GM19239 (cell line): ENCODE results near the gene SNX24.
"Not testable (repeated sequence)": the region's sequence is repeated elsewhere in the genome, so short reads cannot be mapped to it uniquely, and the experiment has no call there.

Experiments
- DNase-seq: peaks from one replicate; pipeline ENCODE4 v3.0.0; 2011; ENCODE audit warnings: low spot score; ENCODE audit not compliant: insufficient read length
- FAIRE-seq: peaks from 2 replicates; lab custom pipeline; 2011; peaks lifted over from hg19 to GRCh38; lab: Jason Lieb, UNC

SNX24 gene

DNA sequence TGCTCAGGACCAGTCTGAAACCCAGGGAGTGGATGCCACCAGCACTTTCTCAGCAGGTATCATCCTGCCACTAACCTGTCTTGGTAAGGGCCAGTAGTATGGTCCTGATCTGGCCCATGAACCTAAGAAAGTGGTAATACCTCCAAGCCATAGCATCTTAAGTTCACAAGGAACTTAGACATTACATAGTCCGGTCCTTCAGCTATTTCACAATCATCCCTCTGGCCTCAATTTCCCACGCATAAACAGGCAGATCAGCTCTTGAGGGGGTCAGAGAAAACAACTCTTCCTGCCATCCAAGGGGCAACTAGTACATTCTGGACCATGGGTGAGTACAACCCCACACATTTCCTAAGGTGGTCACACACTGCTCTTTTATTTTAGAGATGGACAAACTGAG is 102.9 kb downstream of the SNX24 start:
- peak; percentile 26 for FAIRE-seq

GRCh38 chr5:122951658-122952057 is 106.2 kb downstream of the SNX24 start:
- DNase-seq = no peak
- no peak for FAIRE-seq

More for the DNA sequence above, 102.9 kb downstream of the SNX24 start:
- no peak for DNase-seq

DNA sequence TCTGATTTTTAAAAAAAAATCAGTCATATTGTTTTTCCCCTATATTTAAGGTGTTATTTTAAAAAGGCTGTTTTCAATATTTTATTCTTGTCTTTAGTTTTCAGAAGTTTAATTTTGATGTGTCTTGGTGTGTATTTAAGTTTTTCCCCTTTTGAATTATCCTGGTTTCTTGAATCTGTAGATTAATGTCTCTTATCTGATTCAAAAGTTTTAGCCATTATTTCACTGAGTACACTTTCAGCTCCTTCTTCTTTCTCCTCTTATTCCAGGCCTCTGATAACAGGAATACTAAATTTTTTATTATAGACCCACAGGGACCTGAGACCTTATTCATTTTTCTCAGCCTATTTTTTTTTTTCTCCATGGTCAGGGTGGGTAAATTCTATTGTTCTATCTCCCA is 109.3 kb downstream of the SNX24 start:
- DNase-seq (no peak), FAIRE-seq (no peak)

GRCh38 chr5:122957457-122957856 is 112.0 kb downstream of the SNX24 start:
- FAIRE-seq (no peak), DNase-seq (no peak)

DNA sequence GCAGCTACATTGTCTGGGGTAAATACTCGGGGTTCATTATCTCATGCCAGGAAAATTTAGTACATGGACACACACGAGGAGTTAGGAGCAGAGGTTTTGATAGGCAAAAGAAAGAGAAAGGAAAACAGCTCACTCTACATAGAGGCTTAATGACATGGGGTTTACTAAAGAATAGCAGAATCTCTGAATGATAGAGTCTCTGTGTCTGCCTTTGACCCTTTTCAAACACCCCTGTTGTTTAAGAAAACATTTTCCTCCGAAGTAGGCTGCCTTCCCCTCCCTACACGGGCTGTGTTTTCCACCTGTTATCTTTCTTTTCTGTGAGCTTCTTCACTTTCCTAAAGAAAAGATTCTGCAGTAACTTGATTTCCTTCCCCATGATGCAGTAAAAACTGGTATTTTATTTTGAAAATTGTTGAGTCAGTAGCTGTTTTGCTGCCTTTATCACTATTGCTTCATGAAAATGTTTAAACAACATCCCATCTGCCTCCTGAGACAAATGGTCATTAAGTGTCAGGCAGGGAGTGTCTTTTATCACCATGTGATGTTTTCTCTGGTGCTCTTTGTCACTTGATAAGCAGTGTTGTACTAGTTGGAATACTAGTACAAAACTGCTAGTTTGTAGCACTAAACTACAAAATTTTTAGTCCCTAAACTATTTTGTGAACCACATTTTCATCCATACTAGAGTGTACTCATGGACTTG is 114.5 kb downstream of the SNX24 start:
- FAIRE-seq (no peak), DNase-seq (no peak)

DNA sequence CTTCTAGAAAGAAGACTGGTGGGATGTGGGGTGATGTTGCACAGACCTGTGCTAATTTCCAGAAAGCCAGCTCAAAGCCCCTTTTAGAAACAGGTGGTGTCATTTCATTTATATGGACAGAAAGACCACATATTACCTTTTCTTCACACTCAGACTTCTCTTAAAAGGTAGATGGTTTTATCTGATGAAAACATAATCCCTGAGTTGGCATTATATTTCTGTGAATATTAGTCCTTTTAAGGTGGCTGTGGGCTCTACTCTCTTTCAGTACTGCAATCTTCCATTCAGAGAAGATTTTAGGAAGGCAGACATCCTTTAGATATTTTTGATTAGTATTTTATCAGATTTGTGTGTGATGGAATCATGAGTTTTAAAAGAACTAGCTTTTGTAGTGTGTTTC is 117.9 kb downstream of the SNX24 start:
- FAIRE-seq (no peak), DNase-seq (no peak)

- DNase-seq = no peak
- FAIRE-seq = no peak
Measured at GRCh38 chr5:122965111-122965510, 119.7 kb downstream of the SNX24 start.

GRCh38 chr5:122967085-122967484 is 121.7 kb downstream of the SNX24 start:
- DNase-seq = no peak
- FAIRE-seq = peak; percentile 82

- FAIRE-seq (peak; percentile 98), DNase-seq (peak; percentile 28)
Measured at GRCh38 chr5:122967625-122968024, 122.2 kb downstream of the SNX24 start.

- not testable (repeated sequence) for DNase-seq, FAIRE-seq
Measured at GRCh38 chr5:122968056-122968455, 122.6 kb downstream of the SNX24 start.

DNA sequence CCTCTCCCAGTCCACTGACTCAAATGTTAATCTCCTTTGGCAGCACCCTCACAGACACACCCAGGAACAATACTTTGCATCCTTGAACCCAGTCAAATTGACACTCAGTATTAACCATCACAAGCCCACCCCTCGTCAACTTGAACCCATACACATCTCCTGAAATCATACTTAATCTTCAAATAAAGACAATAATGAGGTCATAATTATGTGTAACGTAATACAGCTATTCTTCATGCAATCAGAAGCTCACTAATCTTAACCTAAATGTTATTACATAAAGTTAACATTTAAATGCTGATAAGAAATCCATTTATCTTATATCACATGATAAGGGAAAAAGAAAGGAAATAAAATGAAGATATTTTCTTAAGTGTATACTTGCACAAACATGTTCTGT is 125.9 kb downstream of the SNX24 start:
- DNase-seq (no peak), FAIRE-seq (no peak)

- FAIRE-seq = no peak
- no peak for DNase-seq
Measured at GRCh38 chr5:122972877-122973276, 127.5 kb downstream of the SNX24 start.

GRCh38 chr5:122973759-122974158 is 128.3 kb downstream of the SNX24 start:
- FAIRE-seq, DNase-seq: not testable (repeated sequence)

GRCh38 chr5:122974251-122974650 is 128.8 kb downstream of the SNX24 start:
- not testable (repeated sequence) for DNase-seq, FAIRE-seq

DNA sequence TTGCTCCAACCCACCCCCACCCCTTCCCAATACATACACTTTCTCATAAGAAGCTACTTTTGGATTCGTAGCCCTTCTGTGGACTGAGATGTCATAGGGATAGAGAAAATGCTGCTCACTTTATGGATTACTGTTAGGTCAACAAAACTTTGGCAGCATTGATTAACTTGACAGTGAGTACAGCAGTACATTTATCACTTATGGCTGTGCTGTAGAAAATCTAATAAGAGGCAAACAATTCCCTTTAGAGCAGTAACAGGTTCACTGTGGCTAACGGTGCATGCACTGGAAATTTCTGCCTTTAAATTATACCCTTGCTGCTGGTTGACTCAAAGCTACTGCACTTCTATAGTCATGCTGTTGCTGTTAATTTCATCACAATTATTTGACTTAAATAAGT is 131.9 kb downstream of the SNX24 start:
- FAIRE-seq (no peak), DNase-seq (no peak)

GRCh38 chr5:122978068-122978467 is 132.7 kb downstream of the SNX24 start:
- no peak for DNase-seq
- no peak for FAIRE-seq

DNA sequence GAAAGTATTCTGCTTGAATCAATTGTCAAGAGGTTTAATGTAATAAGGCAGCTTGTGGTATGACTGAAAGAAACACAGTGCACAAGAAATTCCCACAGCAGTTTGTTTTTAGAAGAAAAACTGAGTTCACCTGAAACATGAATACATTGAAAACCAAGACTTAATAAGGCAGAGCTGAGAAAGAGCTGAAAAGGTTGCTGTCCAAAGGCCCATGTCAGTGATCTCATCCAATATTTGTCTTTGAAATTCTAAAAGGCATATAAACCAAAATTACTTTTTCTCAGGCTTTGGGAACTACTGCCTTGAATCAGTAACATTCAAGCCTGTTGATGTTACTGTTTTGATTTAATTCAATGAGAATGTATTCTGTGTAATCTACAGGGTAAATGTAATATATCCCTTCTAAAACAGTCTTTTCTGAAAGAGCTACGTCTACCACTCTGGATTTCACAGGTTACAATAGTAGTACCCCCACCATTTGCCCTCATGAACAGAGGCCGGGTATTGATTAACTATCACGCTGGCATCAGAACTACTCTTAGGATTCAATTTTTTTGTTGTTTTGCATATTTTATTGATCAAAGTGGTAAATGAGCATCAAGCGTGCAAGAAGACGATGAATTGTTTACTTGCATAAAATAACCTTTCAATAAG is 133.4 kb downstream of the SNX24 start:
- DNase-seq (no peak), FAIRE-seq (no peak)

GRCh38 chr5:122981846-122982245 is 136.4 kb downstream of the SNX24 start:
- FAIRE-seq = no peak
- no peak for DNase-seq

DNA sequence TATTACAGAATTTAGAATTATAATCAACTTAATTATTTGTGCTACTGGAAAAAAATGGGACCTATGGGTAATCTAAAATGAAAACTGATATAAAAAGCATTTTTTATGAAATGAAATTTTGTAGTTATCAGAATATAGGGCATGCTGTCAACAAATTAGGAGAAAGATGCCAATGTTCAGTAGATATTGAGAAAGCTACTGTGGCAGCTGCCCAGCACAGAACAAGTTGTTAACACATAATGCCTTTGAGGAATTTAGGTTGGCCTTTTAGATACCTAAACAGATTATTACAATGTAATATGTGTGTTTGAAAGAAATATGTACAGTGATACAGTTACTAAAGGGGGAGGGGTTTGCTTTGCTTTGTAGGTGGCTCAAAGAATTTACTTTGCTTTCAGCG is 137.0 kb downstream of the SNX24 start:
- FAIRE-seq (no peak), DNase-seq (no peak)

GRCh38 chr5:122984425-122984824 is 139.0 kb downstream of the SNX24 start:
- DNase-seq = no peak
- peak; percentile 94 for FAIRE-seq

GRCh38 chr5:122985006-122985700 is 139.7 kb downstream of the SNX24 start:
- FAIRE-seq (no peak), DNase-seq (no peak)
